HepG2 (cell line): ENCODE results near the gene EBF3. TPM values are rescaled to one million over a fixed set of nuclear protein-coding genes. Genes with fewer than 3 reads are reported as not detected.

Source experiments
- ATAC-seq: fragments of 200-7000 bp; cut with Tn5 transposase; 3 replicates; pipeline ENCODE4 v1.9.1; 2020; ENCODE audit warnings: mild to moderate bottlenecking, moderate library complexity
- BruUV-seq: library from RNA; stranded (reverse); fragments of 400-500 nt; replicated peaks from 2 replicates; lab custom pipeline; 2021; lab: Mats Ljungman, UMichigan
- CTCF ChIA-PET: fragments of 300-600 bp; formaldehyde crosslinking; extraction: SDS; loops from one replicate; lab custom pipeline; 2021; ENCODE audit warnings: low total read pairs, inconsistent platforms, low intra/inter-chr PET ratio; lab: Yijun Ruan, JAX
- POLR2A ChIA-PET: fragments of 350-600 bp; sonication (Branson Sonifier 250); formaldehyde crosslinking; loops from one replicate; lab custom pipeline; 2020; ENCODE audit warnings: antibody characterized with exemption, inconsistent platforms; lab: Yijun Ruan, JAX
- DNase-seq: peaks from one replicate; pipeline ENCODE4 v3.0.0-alpha.2; 2015; ENCODE audit warnings: low spot score
- FAIRE-seq: peaks from 3 replicates; lab custom pipeline; 2011; peaks lifted over from hg19 to GRCh38; lab: Jason Lieb, UNC
- H2AFZ ChIP-seq: one replicate; pipeline ENCODE4 v1.6.1; 2011; ENCODE audit warnings: low read length, inconsistent platforms
- H3K27ac ChIP-seq: fragments of 300-600 bp; 3 replicates; pipeline ENCODE4 v1.8.0; 2011; ENCODE audit warnings: mixed run types, mild to moderate bottlenecking, mixed read lengths, low read length, inconsistent platforms; ENCODE audit not compliant: insufficient read depth; ENCODE audit errors: extremely low read length
- H3K27me3 ChIP-seq, 2 experiments: fragments of 200-600 bp in 1 of 2; 2 replicates in 1 of 2; 3 replicates in 1 of 2; pipeline versions ENCODE4 v1.6.0 to v1.8.0; 2011; ENCODE audit warnings: low read length in 2 of 2, mild to moderate bottlenecking in 2 of 2, moderate library complexity in 2 of 2, inconsistent platforms in 1 of 2; ENCODE audit not compliant: insufficient read depth in 2 of 2, control insufficient read depth in 1 of 2
- H3K36me3 ChIP-seq, 2 experiments: fragments of 200-600 bp in 1 of 2; replicated peaks in 1 of 2; 2 replicates in 1 of 2; 3 replicates in 1 of 2; pipeline versions ENCODE4 v1.5.1 to v1.8.0; 2011; ENCODE audit warnings: low read length in 2 of 2, inconsistent platforms in 1 of 2; ENCODE audit not compliant: insufficient read depth in 2 of 2, control insufficient read depth in 1 of 2
- H3K4me1 ChIP-seq: 2 replicates; pipeline ENCODE4 v1.5.1; 2012; ENCODE audit warnings: low read length, inconsistent platforms; ENCODE audit not compliant: insufficient read depth
- H3K4me2 ChIP-seq: 2 replicates; pipeline ENCODE4 v1.6.0; 2011; ENCODE audit warnings: low read depth, low read length, inconsistent platforms
- H3K4me3 ChIP-seq, 3 experiments: fragments of 200-600 bp in 1 of 3; sonication (generic), shearing (Covaris generic) in 1 of 3; replicated peaks in 1 of 3; 2 replicates each; pipeline ENCODE4 v1.5.1; 2011 to 2016; ENCODE audit warnings: low read length in 3 of 3, inconsistent platforms in 2 of 3, low read depth in 2 of 3, mild to moderate bottlenecking in 2 of 3, control low read depth in 1 of 3, mixed read lengths in 1 of 3; ENCODE audit not compliant: insufficient read depth in 1 of 3
- H3K79me2 ChIP-seq: one replicate; pipeline ENCODE4 v1.6.1; 2011; ENCODE audit warnings: low read length, inconsistent platforms; ENCODE audit not compliant: insufficient read depth
- H3K9ac ChIP-seq: 2 replicates; pipeline ENCODE4 v1.6.0; 2011; ENCODE audit warnings: mild to moderate bottlenecking, low read depth, low read length, inconsistent platforms; ENCODE audit not compliant: insufficient read depth
- H3K9me3 ChIP-seq: 2 replicates; pipeline ENCODE4 v1.5.1; 2012; ENCODE audit warnings: mild to moderate bottlenecking, low read length
- H4K20me1 ChIP-seq: 2 replicates; pipeline ENCODE4 v1.6.0; 2011; ENCODE audit warnings: inconsistent platforms, mild to moderate bottlenecking, low read length, moderate library complexity; ENCODE audit not compliant: insufficient read depth
- ATM ChIP-seq: fragments of 450-650 bp; IDR thresholded peaks from 2 replicates; pipeline ENCODE4 v1.7.1; 2017; ENCODE audit warnings: mild to moderate bottlenecking, borderline replicate concordance
- CBX5 ChIP-seq: sonication (generic); formaldehyde crosslinking; IDR thresholded peaks from 2 replicates; pipeline ENCODE4 v1.4.0; 2020; ENCODE audit warnings: missing genetic modification reagents, borderline replicate concordance
- FOSL1 ChIP-seq: sonication (generic); formaldehyde crosslinking; IDR thresholded peaks from 2 replicates; pipeline ENCODE4 v1.9.0; 2021; ENCODE audit warnings: missing genetic modification reagents, borderline replicate concordance
- FOXA1 ChIP-seq, 2 experiments: fragments of 450-650 bp in 1 of 2; sonication (generic) in 1 of 2; formaldehyde crosslinking in 1 of 2; IDR thresholded peaks; 2 replicates each; pipeline versions ENCODE4 v1.4.0 to v1.6.1; 2016 to 2020; ENCODE audit warnings: missing genetic modification reagents in 1 of 2
- JUND ChIP-seq: sonication (generic); formaldehyde crosslinking; IDR thresholded peaks from 2 replicates; pipeline ENCODE4 v1.8.0; 2022; ENCODE audit warnings: mild to moderate bottlenecking, missing genetic modification reagents
- KAT8 ChIP-seq: IDR thresholded peaks from 2 replicates; pipeline ENCODE4 v1.6.1; 2016; ENCODE audit warnings: missing genetic modification reagents, missing compliant biosample characterization
- KLF12 ChIP-seq: sonication (generic); formaldehyde crosslinking; IDR thresholded peaks from 2 replicates; pipeline ENCODE4 v1.4.0; 2020; ENCODE audit warnings: missing genetic modification reagents, borderline replicate concordance
- MED8 ChIP-seq: sonication (generic); formaldehyde crosslinking; IDR thresholded peaks from 2 replicates; pipeline ENCODE4 v1.8.1; 2023; ENCODE audit warnings: mild to moderate bottlenecking, missing genetic modification reagents; ENCODE audit not compliant: insufficient replicate concordance
- SAP130 ChIP-seq: IDR thresholded peaks from 2 replicates; pipeline ENCODE4 v1.6.1; 2016; ENCODE audit warnings: low read depth
- SMAD3 ChIP-seq: sonication (generic); formaldehyde crosslinking; IDR thresholded peaks from 2 replicates; pipeline ENCODE4 v1.4.0; 2020; ENCODE audit warnings: missing genetic modification reagents
- TCF7L2 ChIP-seq: IDR thresholded peaks from 2 replicates; pipeline ENCODE4 v1.6.1; 2011; ENCODE audit warnings: mild to moderate bottlenecking, low read depth, low read length, moderate library complexity
- TEAD2 ChIP-seq: sonication (generic); formaldehyde crosslinking; IDR thresholded peaks from 2 replicates; pipeline ENCODE4 v1.9.0; 2021; ENCODE audit warnings: missing genetic modification reagents
- ZBTB37 ChIP-seq: sonication (generic); formaldehyde crosslinking; IDR thresholded peaks from 2 replicates; pipeline ENCODE4 v1.4.0; 2020; ENCODE audit warnings: mild to moderate bottlenecking, missing genetic modification reagents
- ZMAT5 ChIP-seq: sonication (generic); formaldehyde crosslinking; IDR thresholded peaks from 2 replicates; pipeline ENCODE4 v1.5.0; 2020; ENCODE audit warnings: mild to moderate bottlenecking, low read depth, missing genetic modification reagents, borderline replicate concordance
- ZNF136 ChIP-seq: sonication (generic); formaldehyde crosslinking; IDR thresholded peaks from 2 replicates; pipeline ENCODE4 v1.8.1; 2022; ENCODE audit warnings: low read depth, mild to moderate bottlenecking, moderate library complexity, missing genetic modification reagents
- ZNF205 ChIP-seq: IDR thresholded peaks from 2 replicates; pipeline ENCODE4 v1.6.1; 2018; ENCODE audit warnings: missing biosample characterization, missing genetic modification reagents
- ZNF34 ChIP-seq: sonication (generic); formaldehyde crosslinking; IDR thresholded peaks from 2 replicates; pipeline ENCODE4 v1.4.0; 2020; ENCODE audit warnings: mild to moderate bottlenecking, missing genetic modification reagents, borderline replicate concordance
- WGBS: methylation state at CpG from one replicate; pipeline ENCODE4 v1.1.6; 2017; ENCODE audit warnings: low lambda C conversion rate; 5-methylcytosine and 5-hydroxymethylcytosine counted together
- in situ Hi-C: cut with HindIII; loops from 2 replicates; pipeline ENCODE4 v1.10.0; 2017; ENCODE audit warnings: low pct_unique_long_range_greater_than_20kb; ENCODE audit not compliant: extremely low pct_ligation_motif_present
- intact Hi-C: fragments of 100-400 bp; cut with micrococcal nuclease; formaldehyde crosslinking; loops from one replicate; pipeline ENCODE4 v1.10.0; 2022; ENCODE audit not compliant: unreplicated experiment
- polyA plus RNA-seq, 8 experiments: library from polyadenylated mRNA; depleted of rRNA in 3 of 8; stranded (reverse) in 7 of 8; unstranded in 1 of 8; fragments of >200 nt; fragmentation: Illumina TruSeq in 4 of 8; extraction: Trizol in 4 of 8; gene quantifications; 2 replicates each; pipeline versions ENCODE4 v1.2.1 to v1.2.3, GENCODE V29; 2011 to 2016; ENCODE audit warnings: low read depth in 4 of 8, missing spikeins in 1 of 8, mixed read lengths in 1 of 8; ENCODE audit not compliant: insufficient read depth in 1 of 8
- total RNA-seq, 5 experiments: library from RNA; depleted of rRNA; stranded (reverse); fragments of >200 nt; fragmentation: Illumina TruSeq; extraction: Trizol; gene quantifications; 2 replicates each; pipeline ENCODE4 v1.2.3, GENCODE V29; 2016; ENCODE audit warnings: low read depth in 1 of 5
- TF ChIP-seq, protein P1 (sequence below): sonication (generic); formaldehyde crosslinking; IDR thresholded peaks from 2 replicates; pipeline ENCODE4 v1.5.0; 2020; ENCODE audit warnings: missing genetic modification reagents, mild to moderate bottlenecking, borderline replicate concordance
- TF ChIP-seq, protein P2 (sequence below): sonication (generic); formaldehyde crosslinking; IDR thresholded peaks from 2 replicates; pipeline ENCODE4 v1.5.1; 2020; ENCODE audit warnings: missing genetic modification reagents, mild to moderate bottlenecking, borderline replicate concordance

EBF3 gene
- total and polyA plus RNA-seq, 2 of the 13 experiments (the other 11 are each of a cell fraction or from before 2014, with no cell fraction given): not detected

GRCh38 chr10:129841590-129841989 is 122.5 kb downstream of the EBF3 start (continued):
- no peak for TF ChIP-seq KLF12 (CRISPR knock-in tag)
- no peak for TF ChIP-seq CBX5 (CRISPR knock-in tag)
- TF ChIP-seq SAP130 (CRISPR knock-in tag): no peak
- no peak for TF ChIP-seq JUND
- TF ChIP-seq ZNF205: no peak
- TF ChIP-seq FOSL1 (CRISPR knock-in tag): no peak
- no peak for TF ChIP-seq ZMAT5

DNA sequence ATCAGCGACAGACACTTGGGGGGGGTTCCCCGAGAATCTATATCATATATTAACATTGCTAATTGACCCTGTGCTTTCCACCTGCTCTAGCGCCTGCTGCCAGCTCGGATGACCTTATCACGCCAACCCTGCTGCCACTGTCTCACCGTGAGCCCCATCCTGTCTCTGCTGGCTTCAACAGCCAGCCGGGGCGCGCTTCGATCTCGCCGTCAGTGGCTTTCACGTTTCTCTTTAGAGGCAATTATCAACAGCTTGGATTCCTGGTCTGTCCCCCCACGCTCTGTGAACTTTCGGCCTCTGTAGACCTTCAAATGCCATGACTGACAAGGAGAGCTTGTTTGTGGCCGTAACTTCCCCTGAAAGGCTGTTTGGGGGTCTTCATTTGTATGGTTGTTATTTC is 123.0 kb downstream of the EBF3 start:
- Histone ChIP-seq H3K9ac (no peak overlapping the region), H3K79me2 (no peaks in the 10 kb centered on the region), H3K4me3 (no peak overlapping the region), H3K9me3 (no peaks in the 10 kb centered on the region), H3K4me2 (no peak overlapping the region), H2AFZ (no peak overlapping the region), H4K20me1 (no peaks in the 10 kb centered on the region), H3K36me3 (no peaks in the 10 kb centered on the region), H3K27me3 (peaks cover 0 to 13% of the 10 kb centered on the region in 2 experiments; a peak in 1 of 5 replicates), H3K27ac (no peak overlapping the region), H3K4me1 (no peaks in the 10 kb centered on the region)
- no TSS peak for BruUV-seq
- intact Hi-C loops: no loop called here
- ATAC-seq (no peak), DNase-seq (no peak), FAIRE-seq (no peak)
- 75% methylated on average over 16 of the region's 16 CpGs for WGBS
- POLR2A ChIA-PET: no interaction called here
- in situ Hi-C loops: no loop called here
- CTCF ChIA-PET: no interaction called here
- TF ChIP-seq, protein P1, sequence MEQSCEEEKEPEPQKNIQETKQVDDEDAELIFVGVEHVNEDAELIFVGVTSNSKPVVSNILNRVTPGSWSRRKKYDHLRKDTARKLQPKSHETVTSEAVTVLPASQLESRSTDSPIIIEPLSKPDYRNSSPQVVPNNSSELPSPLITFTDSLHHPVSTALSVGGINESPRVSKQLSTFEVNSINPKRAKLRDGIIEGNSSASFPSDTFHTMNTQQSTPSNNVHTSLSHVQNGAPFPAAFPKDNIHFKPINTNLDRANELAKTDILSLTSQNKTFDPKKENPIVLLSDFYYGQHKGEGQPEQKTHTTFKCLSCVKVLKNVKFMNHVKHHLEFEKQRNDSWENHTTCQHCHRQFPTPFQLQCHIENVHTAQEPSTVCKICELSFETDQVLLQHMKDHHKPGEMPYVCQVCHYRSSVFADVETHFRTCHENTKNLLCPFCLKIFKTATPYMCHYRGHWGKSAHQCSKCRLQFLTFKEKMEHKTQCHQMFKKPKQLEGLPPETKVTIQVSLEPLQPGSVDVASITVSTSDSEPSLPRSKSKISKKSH (CRISPR knock-in tag): no peak
- TF ChIP-seq ZBTB37: no peak
- no peak for TF ChIP-seq ZNF34
- TF ChIP-seq TCF7L2: no peak
- TF ChIP-seq, protein P2, sequence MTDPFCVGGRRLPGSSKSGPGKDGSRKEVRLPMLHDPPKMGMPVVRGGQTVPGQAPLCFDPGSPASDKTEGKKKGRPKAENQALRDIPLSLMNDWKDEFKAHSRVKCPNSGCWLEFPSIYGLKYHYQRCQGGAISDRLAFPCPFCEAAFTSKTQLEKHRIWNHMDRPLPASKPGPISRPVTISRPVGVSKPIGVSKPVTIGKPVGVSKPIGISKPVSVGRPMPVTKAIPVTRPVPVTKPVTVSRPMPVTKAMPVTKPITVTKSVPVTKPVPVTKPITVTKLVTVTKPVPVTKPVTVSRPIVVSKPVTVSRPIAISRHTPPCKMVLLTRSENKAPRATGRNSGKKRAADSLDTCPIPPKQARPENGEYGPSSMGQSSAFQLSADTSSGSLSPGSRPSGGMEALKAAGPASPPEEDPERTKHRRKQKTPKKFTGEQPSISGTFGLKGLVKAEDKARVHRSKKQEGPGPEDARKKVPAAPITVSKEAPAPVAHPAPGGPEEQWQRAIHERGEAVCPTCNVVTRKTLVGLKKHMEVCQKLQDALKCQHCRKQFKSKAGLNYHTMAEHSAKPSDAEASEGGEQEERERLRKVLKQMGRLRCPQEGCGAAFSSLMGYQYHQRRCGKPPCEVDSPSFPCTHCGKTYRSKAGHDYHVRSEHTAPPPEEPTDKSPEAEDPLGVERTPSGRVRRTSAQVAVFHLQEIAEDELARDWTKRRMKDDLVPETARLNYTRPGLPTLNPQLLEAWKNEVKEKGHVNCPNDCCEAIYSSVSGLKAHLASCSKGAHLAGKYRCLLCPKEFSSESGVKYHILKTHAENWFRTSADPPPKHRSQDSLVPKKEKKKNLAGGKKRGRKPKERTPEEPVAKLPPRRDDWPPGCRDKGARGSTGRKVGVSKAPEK (CRISPR knock-in tag): no peak
- no peak for TF ChIP-seq TEAD2
- no peak for TF ChIP-seq SMAD3 (CRISPR knock-in tag)
- no peak for TF ChIP-seq ZNF136 (CRISPR knock-in tag)
- TF ChIP-seq MED8 (CRISPR knock-in tag): no peak
- no peak for TF ChIP-seq ATM
- TF ChIP-seq FOXA1 (IDR thresholded peaks at IDR 0.05): no peak
- TF ChIP-seq FOXA1 (CRISPR knock-in tag; IDR thresholded peaks at IDR 0.05): no peak
- no peak for TF ChIP-seq KAT8 (CRISPR knock-in tag)
